ENCODE data around the gene PDZD2.
"Not testable (repeated sequence)": the region's sequence is repeated elsewhere in the genome, so short reads cannot be mapped to it uniquely, and the experiment has no call there.

Gene PDZD2

DNA sequence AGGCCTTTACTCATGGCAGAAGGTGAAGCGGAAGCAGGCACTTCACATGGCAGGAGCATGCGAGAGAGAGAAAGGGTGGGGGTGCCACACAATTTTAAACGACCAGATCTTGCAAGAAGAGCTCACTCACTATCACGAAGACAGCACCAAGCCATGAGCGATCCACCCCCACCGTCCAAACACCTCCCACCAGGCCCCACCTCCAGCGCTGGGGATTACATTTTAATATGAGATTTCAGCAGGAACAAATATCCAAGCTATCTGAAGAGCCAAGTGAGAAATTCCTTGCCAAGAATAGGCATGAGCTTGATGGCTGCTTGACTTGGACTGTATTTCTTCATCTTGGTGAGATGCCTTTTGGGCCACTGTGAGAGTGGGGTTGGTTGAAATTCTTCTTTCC, 88.0 kb downstream of the PDZD2 start:
- no peaks in the 10 kb centered on the region for H3K36me3 ChIP-seq (ENCODE audit: control insufficient read depth in 1 of 2, insufficient read depth in 2 of 2, low read length in 2 of 2)
- H2BK12ac ChIP-seq (ENCODE audit: low read length), result no peak overlapping the region
- no peak overlapping the region for H3K18ac ChIP-seq (ENCODE audit: low read length)
- no peaks in the 10 kb centered on the region for H3K79me1 ChIP-seq (ENCODE audit: low read length)
- no peaks in the 10 kb centered on the region for H3K79me2 ChIP-seq (ENCODE audit: control insufficient read depth, insufficient read depth, low read length, poor library complexity)
- no peak overlapping the region for H2AFZ ChIP-seq (ENCODE audit: insufficient read depth, low read length, poor library complexity)
- H4K91ac ChIP-seq (ENCODE audit: low read depth, low read length), result no peak overlapping the region
- no CpG with 5 or more reads among the region's 7 CpGs for WGBS (ENCODE audit: extremely low coverage, insufficient coverage, insufficient read length)
- H2BK5ac ChIP-seq (ENCODE audit: low read depth, low read length, poor library complexity), result no peak overlapping the region
- no peak overlapping the region for H3K4ac ChIP-seq (ENCODE audit: low read depth, low read length)
- no peak overlapping the region for H3K4me3 ChIP-seq (ENCODE audit: low read depth, low read length)
- H2AK5ac ChIP-seq (ENCODE audit: low read length), result no peak overlapping the region
- H2BK120ac ChIP-seq (ENCODE audit: insufficient read depth, low read length, poor library complexity), result no peak overlapping the region
- no peak overlapping the region for H3K27ac ChIP-seq (ENCODE audit: low read depth, low read length)
- H4K12ac ChIP-seq (ENCODE audit: low read depth, low read length), result no peak overlapping the region
- no peaks in the 10 kb centered on the region for H3K9me3 ChIP-seq (ENCODE audit: insufficient read depth, low read depth, low read length)
- no peak overlapping the region for H3K23ac ChIP-seq (ENCODE audit: low read length)
- no peaks in the 10 kb centered on the region for H3K4me1 ChIP-seq (ENCODE audit: control insufficient read depth in 1 of 2, insufficient read depth in 2 of 2, low read length in 2 of 2)
- H3K4me2 ChIP-seq (ENCODE audit: low read length), result no peak overlapping the region
- no peak for DNase-seq
- no peaks in the 10 kb centered on the region for H3K27me3 ChIP-seq (ENCODE audit: insufficient read depth, low read length)
- no peak overlapping the region for H4K8ac ChIP-seq (ENCODE audit: low read depth, low read length)
- H3K9ac ChIP-seq (ENCODE audit: low read length), result no peak overlapping the region
- H3K14ac ChIP-seq (ENCODE audit: low read length), result no peak overlapping the region

- Histone ChIP-seq H3K4ac (ENCODE audit: low read depth, low read length) (no peak overlapping the region), H2BK120ac (ENCODE audit: insufficient read depth, low read length, poor library complexity) (no peak overlapping the region), H3K79me1 (ENCODE audit: low read length) (no peaks in the 10 kb centered on the region), H3K9me3 (ENCODE audit: insufficient read depth, low read depth, low read length) (no peaks in the 10 kb centered on the region), H4K8ac (ENCODE audit: low read depth, low read length) (no peak overlapping the region), H4K12ac (ENCODE audit: low read depth, low read length) (no peak overlapping the region), H4K91ac (ENCODE audit: low read depth, low read length) (no peak overlapping the region), H3K9ac (ENCODE audit: low read length) (no peak overlapping the region), H3K4me1 (ENCODE audit: control insufficient read depth in 1 of 2, insufficient read depth in 2 of 2, low read length in 2 of 2) (no peaks in the 10 kb centered on the region), H3K36me3 (ENCODE audit: control insufficient read depth in 1 of 2, insufficient read depth in 2 of 2, low read length in 2 of 2) (no peaks in the 10 kb centered on the region), H2AK5ac (ENCODE audit: low read length) (no peak overlapping the region), H2BK5ac (ENCODE audit: low read depth, low read length, poor library complexity) (no peak overlapping the region), H3K79me2 (ENCODE audit: control insufficient read depth, insufficient read depth, low read length, poor library complexity) (no peaks in the 10 kb centered on the region), H2AFZ (ENCODE audit: insufficient read depth, low read length, poor library complexity) (no peak overlapping the region), H3K23ac (ENCODE audit: low read length) (no peak overlapping the region), H3K27ac (ENCODE audit: low read depth, low read length) (no peak overlapping the region), H3K27me3 (ENCODE audit: insufficient read depth, low read length) (no peaks in the 10 kb centered on the region), H3K14ac (ENCODE audit: low read length) (no peak overlapping the region), H2BK12ac (ENCODE audit: low read length) (no peak overlapping the region), H3K4me2 (ENCODE audit: low read length) (no peak overlapping the region), H3K18ac (ENCODE audit: low read length) (no peak overlapping the region), H3K4me3 (ENCODE audit: low read depth, low read length) (no peak overlapping the region)
- no CpG with 5 or more reads among the region's 3 CpGs for WGBS (ENCODE audit: extremely low coverage, insufficient coverage, insufficient read length)
- no peak for DNase-seq
These were observed 89.1 kb downstream of the PDZD2 start for GRCh38 chr5:31728039-31728438.

- H2AFZ ChIP-seq (ENCODE audit: insufficient read depth, low read length, poor library complexity); H2BK120ac ChIP-seq (ENCODE audit: insufficient read depth, low read length, poor library complexity); H3K4ac ChIP-seq (ENCODE audit: low read depth, low read length); H4K12ac ChIP-seq (ENCODE audit: low read depth, low read length); H3K4me3 ChIP-seq (ENCODE audit: low read depth, low read length); H3K23ac ChIP-seq (ENCODE audit: low read length); H3K14ac ChIP-seq (ENCODE audit: low read length); DNase-seq; H2BK5ac ChIP-seq (ENCODE audit: low read depth, low read length, poor library complexity); H3K18ac ChIP-seq (ENCODE audit: low read length); H3K79me2 ChIP-seq (ENCODE audit: control insufficient read depth, insufficient read depth, low read length, poor library complexity); H3K36me3 ChIP-seq (ENCODE audit: control insufficient read depth in 1 of 2, insufficient read depth in 2 of 2, low read length in 2 of 2); H3K9me3 ChIP-seq (ENCODE audit: insufficient read depth, low read depth, low read length); H3K4me2 ChIP-seq (ENCODE audit: low read length); H3K79me1 ChIP-seq (ENCODE audit: low read length); H3K27me3 ChIP-seq (ENCODE audit: insufficient read depth, low read length); H2AK5ac ChIP-seq (ENCODE audit: low read length); H3K4me1 ChIP-seq (ENCODE audit: control insufficient read depth in 1 of 2, insufficient read depth in 2 of 2, low read length in 2 of 2); H3K9ac ChIP-seq (ENCODE audit: low read length); H4K91ac ChIP-seq (ENCODE audit: low read depth, low read length); H2BK12ac ChIP-seq (ENCODE audit: low read length); H4K8ac ChIP-seq (ENCODE audit: low read depth, low read length); H3K27ac ChIP-seq (ENCODE audit: low read depth, low read length): not testable (repeated sequence)
- WGBS (ENCODE audit: extremely low coverage, insufficient coverage, insufficient read length), result no CpG with 5 or more reads among the region's 10 CpGs
These were observed 89.9 kb downstream of the PDZD2 start for GRCh38 chr5:31728806-31729205.

DNA sequence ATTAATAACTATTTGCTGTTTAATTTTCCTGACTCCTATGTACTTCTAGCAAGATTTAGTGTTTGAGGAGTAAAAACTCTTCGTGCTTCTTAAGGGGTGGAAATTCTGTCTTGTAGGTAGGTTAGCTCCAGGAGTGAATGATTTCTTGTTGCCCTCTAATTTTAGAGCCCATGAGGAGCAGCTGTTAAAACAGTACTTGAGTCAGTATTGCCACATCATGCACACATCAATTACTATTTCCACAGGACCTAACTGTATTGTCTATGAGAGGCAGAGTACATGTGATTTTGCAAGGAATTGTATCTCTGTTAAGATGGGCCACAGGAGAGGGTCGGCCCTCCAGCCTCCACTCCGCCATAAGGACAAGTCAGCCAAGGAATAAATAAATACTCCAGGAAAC, 91.2 kb downstream of the PDZD2 start:
- H2BK12ac ChIP-seq (ENCODE audit: low read length), result no peak overlapping the region

More for the DNA sequence above, 91.2 kb downstream of the PDZD2 start:
- Histone ChIP-seq H3K18ac (ENCODE audit: low read length) (no peak overlapping the region), H3K4me2 (ENCODE audit: low read length) (no peak overlapping the region), H4K8ac (ENCODE audit: low read depth, low read length) (no peak overlapping the region), H3K4ac (ENCODE audit: low read depth, low read length) (no peak overlapping the region), H4K91ac (ENCODE audit: low read depth, low read length) (no peak overlapping the region), H2AK5ac (ENCODE audit: low read length) (no peak overlapping the region), H3K4me1 (ENCODE audit: control insufficient read depth in 1 of 2, insufficient read depth in 2 of 2, low read length in 2 of 2) (no peaks in the 10 kb centered on the region), H3K27ac (ENCODE audit: low read depth, low read length) (no peak overlapping the region), H3K9me3 (ENCODE audit: insufficient read depth, low read depth, low read length) (no peaks in the 10 kb centered on the region), H4K12ac (ENCODE audit: low read depth, low read length) (no peak overlapping the region), H3K9ac (ENCODE audit: low read length) (no peak overlapping the region), H3K14ac (ENCODE audit: low read length) (no peak overlapping the region), H3K4me3 (ENCODE audit: low read depth, low read length) (no peak overlapping the region), H2AFZ (ENCODE audit: insufficient read depth, low read length, poor library complexity) (no peak overlapping the region), H3K23ac (ENCODE audit: low read length) (no peak overlapping the region), H2BK5ac (ENCODE audit: low read depth, low read length, poor library complexity) (no peak overlapping the region), H2BK120ac (ENCODE audit: insufficient read depth, low read length, poor library complexity) (no peak overlapping the region), H3K79me2 (ENCODE audit: control insufficient read depth, insufficient read depth, low read length, poor library complexity) (no peaks in the 10 kb centered on the region), H3K36me3 (ENCODE audit: control insufficient read depth in 1 of 2, insufficient read depth in 2 of 2, low read length in 2 of 2) (no peaks in the 10 kb centered on the region), H3K79me1 (ENCODE audit: low read length) (no peaks in the 10 kb centered on the region), H3K27me3 (ENCODE audit: insufficient read depth, low read length) (no peaks in the 10 kb centered on the region)
- no peak for DNase-seq
- no CpG with 5 or more reads among the region's 3 CpGs for WGBS (ENCODE audit: extremely low coverage, insufficient coverage, insufficient read length)
